PC-3 (cell line): Measurements from ENCODE around the gene PCGF5.

ENCODE experiments used
- CTCF ChIP-seq: fragments of 300-600 bp; sonication (generic); conservative IDR thresholded peaks from 2 replicates; pipeline ENCODE4 v1.5.1; 2017; ENCODE audit warnings: antibody characterized with exemption, low read depth, mild to moderate bottlenecking, low read length
- EZH2 ChIP-seq: fragments of 300-600 bp; sonication (generic); IDR thresholded peaks from one replicate; pipeline ENCODE4 v1.6.1; 2017; ENCODE audit warnings: antibody characterized with exemption, mild to moderate bottlenecking, low read length; ENCODE audit not compliant: unreplicated experiment
- EZH2phosphoT487 ChIP-seq: fragments of 300-600 bp; sonication (generic); IDR thresholded peaks from 2 replicates; pipeline ENCODE4 v1.6.1; 2018; ENCODE audit warnings: mild to moderate bottlenecking, antibody characterized with exemption, low read length, borderline replicate concordance

GRCh38 chr10:91206427-91206826 lies 14.0 kb upstream of the PCGF5 start:
- TF ChIP-seq EZH2phosphoT487 (no peak), EZH2 (no peak), CTCF (no peak)
